Measurements from ENCODE around the gene DZIP1. TPM values are rescaled to one million over a fixed set of nuclear protein-coding genes. Genes with fewer than 3 reads are reported as not detected.

Gene DZIP1
- total and polyA plus RNA-seq, 2 of the 13 experiments (the other 11 are each of a cell fraction or from before 2014, with no cell fraction given) = 11.0 to 36.7 TPM

DNA sequence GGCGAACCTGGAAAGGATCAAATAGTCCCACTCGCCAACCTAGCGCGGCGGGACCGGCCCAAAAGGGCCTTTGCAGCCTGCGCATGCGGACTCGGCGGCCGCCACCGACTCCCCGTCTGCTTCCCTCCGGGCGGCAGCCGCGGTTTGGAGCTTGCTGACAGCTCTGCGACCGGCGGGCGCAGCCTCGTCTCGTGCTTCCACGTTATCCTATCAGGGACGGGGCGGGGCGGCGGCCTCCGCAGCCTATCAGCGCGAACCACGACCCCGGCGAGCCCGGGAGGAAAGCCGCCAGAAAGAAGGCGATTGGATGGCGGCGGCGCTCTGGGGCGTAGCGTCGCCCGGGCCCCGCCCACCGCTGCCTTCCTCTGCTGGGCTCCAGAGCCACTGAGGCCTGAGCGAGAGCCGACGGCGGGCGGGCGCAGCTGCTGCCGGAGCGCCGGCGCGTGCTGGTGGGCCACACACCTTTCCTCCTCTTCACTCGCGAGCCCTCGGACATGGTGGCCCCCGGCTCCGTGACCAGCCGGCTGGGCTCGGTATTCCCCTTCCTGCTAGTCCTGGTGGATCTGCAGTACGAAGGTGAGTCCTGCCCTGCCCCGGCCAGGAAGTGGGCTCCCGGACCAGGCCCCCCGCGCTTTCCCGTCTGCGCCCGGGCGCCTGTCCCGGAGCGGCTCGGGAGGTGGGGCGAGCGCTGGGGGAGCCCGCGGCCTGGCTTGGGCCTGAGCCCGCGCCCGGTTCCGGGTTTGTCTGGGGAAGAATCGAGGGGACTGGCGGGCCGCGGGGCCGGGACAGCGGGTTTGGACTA, 32.5 kb upstream of the DZIP1 start, which contains the start of gene DNAJC3 (continued):
- TF ChIP-seq ATF7 (IDR thresholded peaks at IDR 0.05) (no peak), ATF7 (CRISPR knock-in tag; IDR thresholded peaks at IDR 0.05) (no peak), EEA1 (CRISPR knock-in tag; IDR thresholded peaks at IDR 0.05; ENCODE audit: borderline replicate concordance) (0 out of 2 replicates have a peak, but pooled peaks have one; percentile 32), ZNF703 (CRISPR knock-in tag; IDR thresholded peaks at IDR 0.05; ENCODE audit: borderline replicate concordance) (no peak; the same call in none of the 2 replicates), CHD2 (IDR thresholded peaks at IDR 0.05; ENCODE audit: low read depth, low read length) (peak; percentile 43; the same call in 1 of the 2 replicates), ZNF737 (CRISPR knock-in tag; IDR thresholded peaks at IDR 0.05; ENCODE audit: borderline replicate concordance) (no peak; the same call in 1 of the 2 replicates), ZNF335 (CRISPR knock-in tag; IDR thresholded peaks at IDR 0.05) (peak; percentile 85; the same call in 1 of the 2 replicates), ATRX (CRISPR knock-in tag; IDR thresholded peaks at IDR 0.05; ENCODE audit: borderline replicate concordance) (no peak), NFKBIZ (CRISPR knock-in tag; IDR thresholded peaks at IDR 0.05) (no peak), ZNF670 (CRISPR knock-in tag; IDR thresholded peaks at IDR 0.05; ENCODE audit: borderline replicate concordance) (peak; percentile 93), CHD4 (IDR thresholded peaks at IDR 0.05; ENCODE audit: borderline replicate concordance, low read length) (no peak), XBP1 (CRISPR knock-in tag; IDR thresholded peaks at IDR 0.05) (peak; percentile 97), PAX8 (CRISPR knock-in tag; IDR thresholded peaks at IDR 0.05; ENCODE audit: borderline replicate concordance) (no peak), ZNF263 (CRISPR knock-in tag; IDR thresholded peaks at IDR 0.05) (0 out of 2 replicates have a peak, but pooled peaks have one; percentile 32), STAG1 (CRISPR knock-in tag; IDR thresholded peaks at IDR 0.05) (no peak), ZNF629 (CRISPR knock-in tag; conservative IDR thresholded peaks at IDR 0.05) (no peak; the same call in 1 of the 2 replicates), GLI4 (CRISPR knock-in tag; IDR thresholded peaks at IDR 0.05; ENCODE audit: borderline replicate concordance) (peak; percentile 36; the same call in 1 of the 2 replicates), SKI (IDR thresholded peaks at IDR 0.05; ENCODE audit: partially characterized antibody) (peak; percentile 53), TOPORS (CRISPR knock-in tag; IDR thresholded peaks at IDR 0.05) (peak; percentile 85), CBFB (CRISPR knock-in tag; IDR thresholded peaks at IDR 0.05) (0 out of 2 replicates have a peak, but pooled peaks have one; percentile 44)
- TF ChIP-seq, protein P1, sequence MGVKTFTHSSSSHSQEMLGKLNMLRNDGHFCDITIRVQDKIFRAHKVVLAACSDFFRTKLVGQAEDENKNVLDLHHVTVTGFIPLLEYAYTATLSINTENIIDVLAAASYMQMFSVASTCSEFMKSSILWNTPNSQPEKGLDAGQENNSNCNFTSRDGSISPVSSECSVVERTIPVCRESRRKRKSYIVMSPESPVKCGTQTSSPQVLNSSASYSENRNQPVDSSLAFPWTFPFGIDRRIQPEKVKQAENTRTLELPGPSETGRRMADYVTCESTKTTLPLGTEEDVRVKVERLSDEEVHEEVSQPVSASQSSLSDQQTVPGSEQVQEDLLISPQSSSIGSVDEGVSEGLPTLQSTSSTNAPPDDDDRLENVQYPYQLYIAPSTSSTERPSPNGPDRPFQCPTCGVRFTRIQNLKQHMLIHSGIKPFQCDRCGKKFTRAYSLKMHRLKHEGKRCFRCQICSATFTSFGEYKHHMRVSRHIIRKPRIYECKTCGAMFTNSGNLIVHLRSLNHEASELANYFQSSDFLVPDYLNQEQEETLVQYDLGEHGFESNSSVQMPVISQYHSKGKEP (CRISPR knock-in tag; IDR thresholded peaks at IDR 0.05) = no peak

Measured in HepG2 (cell line).